ENCODE measurements around the gene SRGAP1. TPM values are rescaled to one million over a fixed set of nuclear protein-coding genes. Genes with fewer than 3 reads are reported as not detected.

The SRGAP1 gene
- total RNA-seq, 1 experiment from 2014 or later = 28.3 TPM

- peak overlapping the region; percentile 82 for H3K27ac Mint-ChIP-seq (ENCODE audit: unreplicated experiment)
- H3K27me3 Mint-ChIP-seq (ENCODE audit: unreplicated experiment) = no peaks in the 10 kb centered on the region
- H3K4me1 Mint-ChIP-seq (ENCODE audit: low read depth, unreplicated experiment) = peaks cover 15% of the 10 kb centered on the region
- peaks cover 9% of the 10 kb centered on the region for H3K36me3 Mint-ChIP-seq (ENCODE audit: insufficient read depth, unreplicated experiment)
- peak overlapping the region; percentile 33 for H3K4me3 Mint-ChIP-seq (ENCODE audit: low read depth, unreplicated experiment)
- DNase-seq = peak; percentile 44
- TF ChIP-seq, protein P1, sequence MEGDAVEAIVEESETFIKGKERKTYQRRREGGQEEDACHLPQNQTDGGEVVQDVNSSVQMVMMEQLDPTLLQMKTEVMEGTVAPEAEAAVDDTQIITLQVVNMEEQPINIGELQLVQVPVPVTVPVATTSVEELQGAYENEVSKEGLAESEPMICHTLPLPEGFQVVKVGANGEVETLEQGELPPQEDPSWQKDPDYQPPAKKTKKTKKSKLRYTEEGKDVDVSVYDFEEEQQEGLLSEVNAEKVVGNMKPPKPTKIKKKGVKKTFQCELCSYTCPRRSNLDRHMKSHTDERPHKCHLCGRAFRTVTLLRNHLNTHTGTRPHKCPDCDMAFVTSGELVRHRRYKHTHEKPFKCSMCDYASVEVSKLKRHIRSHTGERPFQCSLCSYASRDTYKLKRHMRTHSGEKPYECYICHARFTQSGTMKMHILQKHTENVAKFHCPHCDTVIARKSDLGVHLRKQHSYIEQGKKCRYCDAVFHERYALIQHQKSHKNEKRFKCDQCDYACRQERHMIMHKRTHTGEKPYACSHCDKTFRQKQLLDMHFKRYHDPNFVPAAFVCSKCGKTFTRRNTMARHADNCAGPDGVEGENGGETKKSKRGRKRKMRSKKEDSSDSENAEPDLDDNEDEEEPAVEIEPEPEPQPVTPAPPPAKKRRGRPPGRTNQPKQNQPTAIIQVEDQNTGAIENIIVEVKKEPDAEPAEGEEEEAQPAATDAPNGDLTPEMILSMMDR (IDR thresholded peaks at IDR 0.05; ENCODE audit: unreplicated experiment) = no peak
- H3K9me3 Mint-ChIP-seq (ENCODE audit: low read depth, unreplicated experiment) = no peaks in the 10 kb centered on the region
- no TSS peak for BruUV-seq (replicated peaks)
- intact Hi-C loops (cut with micrococcal nuclease; ENCODE audit: unreplicated experiment) = no loop called here
- CTCF ChIA-PET = no interaction called here
These were observed 236.0 kb downstream of the SRGAP1 start for GRCh38 chr12:64080319-64081007.

- no peaks in the 10 kb centered on the region for H3K27me3 Mint-ChIP-seq (ENCODE audit: unreplicated experiment)
- intact Hi-C loops (cut with micrococcal nuclease; ENCODE audit: unreplicated experiment) = no loop called here
- H3K36me3 Mint-ChIP-seq (ENCODE audit: insufficient read depth, unreplicated experiment) = peaks cover 9% of the 10 kb centered on the region
- no peaks in the 10 kb centered on the region for H3K9me3 Mint-ChIP-seq (ENCODE audit: low read depth, unreplicated experiment)
- peak overlapping the region; percentile 33 for H3K4me3 Mint-ChIP-seq (ENCODE audit: low read depth, unreplicated experiment)
- no TSS peak for BruUV-seq (replicated peaks)
- no peak for DNase-seq
- TF ChIP-seq, protein P1 (IDR thresholded peaks at IDR 0.05; ENCODE audit: unreplicated experiment) = no peak
- H3K4me1 Mint-ChIP-seq (ENCODE audit: low read depth, unreplicated experiment) = peaks cover 19% of the 10 kb centered on the region
- CTCF ChIA-PET = no interaction called here
- H3K27ac Mint-ChIP-seq (ENCODE audit: unreplicated experiment) = peak overlapping the region; percentile 82
These were observed 236.5 kb downstream of the SRGAP1 start for GRCh38 chr12:64081008-64081404.

GRCh38 chr12:64082116-64082515 is 237.6 kb downstream of the SRGAP1 start:
- intact Hi-C loops (cut with micrococcal nuclease; ENCODE audit: unreplicated experiment) = no loop called here
- H3K9me3 Mint-ChIP-seq (ENCODE audit: low read depth, unreplicated experiment) = no peaks in the 10 kb centered on the region
- peaks cover 9% of the 10 kb centered on the region for H3K36me3 Mint-ChIP-seq (ENCODE audit: insufficient read depth, unreplicated experiment)
- H3K4me1 Mint-ChIP-seq (ENCODE audit: low read depth, unreplicated experiment) = peaks cover 24% of the 10 kb centered on the region
- no peak for DNase-seq
- CTCF ChIA-PET = interaction anchor here (0.7 kb wide), 1 partner anchor 243 kb away, joined by 3 read pairs; no protein-coding TSS in a partner anchor
- TF ChIP-seq, protein P1 (IDR thresholded peaks at IDR 0.05; ENCODE audit: unreplicated experiment) = no peak
- H3K4me3 Mint-ChIP-seq (ENCODE audit: low read depth, unreplicated experiment) = no peak overlapping the region
- H3K27me3 Mint-ChIP-seq (ENCODE audit: unreplicated experiment) = no peaks in the 10 kb centered on the region
- H3K27ac Mint-ChIP-seq (ENCODE audit: unreplicated experiment) = no peak overlapping the region
- BruUV-seq (replicated peaks) = no TSS peak

- no peak overlapping the region for H3K4me3 Mint-ChIP-seq (ENCODE audit: low read depth, unreplicated experiment)
- peaks cover 25% of the 10 kb centered on the region for H3K4me1 Mint-ChIP-seq (ENCODE audit: low read depth, unreplicated experiment)
- BruUV-seq (replicated peaks) = no TSS peak
- H3K9me3 Mint-ChIP-seq (ENCODE audit: low read depth, unreplicated experiment) = no peaks in the 10 kb centered on the region
- intact Hi-C loops (cut with micrococcal nuclease; ENCODE audit: unreplicated experiment) = no loop called here
- CTCF ChIA-PET = interaction anchor here (0.7 kb wide), 1 partner anchor 243 kb away, joined by 3 read pairs; no protein-coding TSS in a partner anchor
- H3K27ac Mint-ChIP-seq (ENCODE audit: unreplicated experiment) = no peak overlapping the region
- H3K27me3 Mint-ChIP-seq (ENCODE audit: unreplicated experiment) = no peaks in the 10 kb centered on the region
- peaks cover 9% of the 10 kb centered on the region for H3K36me3 Mint-ChIP-seq (ENCODE audit: insufficient read depth, unreplicated experiment)
- no peak for DNase-seq
- TF ChIP-seq, protein P1 (IDR thresholded peaks at IDR 0.05; ENCODE audit: unreplicated experiment) = no peak
These were observed 238.4 kb downstream of the SRGAP1 start for GRCh38 chr12:64082866-64083268.
